ENCODE data around the gene REG3A. TPM values are rescaled to one million over a fixed set of nuclear protein-coding genes. Genes with fewer than 3 reads are reported as not detected.

REG3A gene
- total RNA-seq, 1 donor from 2014 or later = not detected

- no peaks in the 10 kb centered on the region for H3K27me3 ChIP-seq (ENCODE audit: control insufficient read depth, insufficient read depth, low read length)
- DNase-seq (ENCODE audit: low read depth) = no peak
- no peaks in the 10 kb centered on the region for H3K36me3 ChIP-seq (ENCODE audit: control insufficient read depth, insufficient read depth, low read length)
- no peak for TF ChIP-seq CTCF (IDR thresholded peaks at IDR 0.05; ENCODE audit: insufficient read depth, low read length, poor library complexity, severe bottlenecking)
- no peak overlapping the region for H3K4me3 ChIP-seq (ENCODE audit: low read depth, low read length)
Measured at GRCh38 chr2:79116997-79117928, 42.3 kb downstream of the REG3A start.

GRCh38 chr2:79114797-79115494 lies 44.6 kb downstream of the REG3A start:
- DNase-seq (ENCODE audit: low read depth) = no peak
- Histone ChIP-seq H3K4me3 (ENCODE audit: low read depth, low read length) (no peak overlapping the region), H3K36me3 (ENCODE audit: control insufficient read depth, insufficient read depth, low read length) (no peaks in the 10 kb centered on the region), H3K27me3 (ENCODE audit: control insufficient read depth, insufficient read depth, low read length) (no peaks in the 10 kb centered on the region)
- no peak for TF ChIP-seq CTCF (IDR thresholded peaks at IDR 0.05; ENCODE audit: insufficient read depth, low read length, poor library complexity, severe bottlenecking)

GRCh38 chr2:79112269-79112668 lies 47.3 kb downstream of the REG3A start:
- Histone ChIP-seq H3K27me3 (ENCODE audit: control insufficient read depth, insufficient read depth, low read length) (no peaks in the 10 kb centered on the region), H3K4me3 (ENCODE audit: low read depth, low read length) (no peak overlapping the region), H3K36me3 (ENCODE audit: control insufficient read depth, insufficient read depth, low read length) (no peaks in the 10 kb centered on the region)
- TF ChIP-seq CTCF (IDR thresholded peaks at IDR 0.05; ENCODE audit: insufficient read depth, low read length, poor library complexity, severe bottlenecking) = no peak
- DNase-seq (ENCODE audit: low read depth) = no peak

Other genes starting within 250 kb of the REG3A start
- gene REG3G, start 134.1 kb downstream of the REG3A start, total RNA-seq = not detected in 2 replicates
- gene REG1B, start 71.8 kb downstream of the REG3A start, total RNA-seq = not detected in 2 replicates
- not detected in 2 replicates for gene REG1A, start 39.3 kb downstream of the REG3A start, total RNA-seq